ENCODE measurements around the gene HADHB.

HADHB gene

DNA sequence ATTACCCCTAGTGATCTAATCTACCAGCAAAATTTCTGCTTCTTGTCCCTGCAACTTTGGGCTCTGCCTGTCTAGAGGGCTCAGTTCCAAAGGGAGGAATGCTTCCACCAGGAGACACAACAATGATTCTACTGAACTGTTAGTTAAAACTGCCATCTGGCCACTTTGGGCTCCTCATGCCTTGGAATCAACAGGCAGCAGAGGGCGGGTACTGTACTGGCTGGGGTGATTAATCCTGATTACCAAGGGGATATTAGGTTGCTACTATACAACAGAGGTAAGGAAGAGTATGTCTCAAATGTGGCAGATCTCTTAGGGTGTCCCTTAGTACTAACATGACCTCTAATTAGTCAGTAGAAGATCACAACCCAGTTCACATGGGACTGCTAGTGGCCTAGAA is 21.7 kb upstream of the HADHB start:
- TF ChIP-seq, protein P1, sequence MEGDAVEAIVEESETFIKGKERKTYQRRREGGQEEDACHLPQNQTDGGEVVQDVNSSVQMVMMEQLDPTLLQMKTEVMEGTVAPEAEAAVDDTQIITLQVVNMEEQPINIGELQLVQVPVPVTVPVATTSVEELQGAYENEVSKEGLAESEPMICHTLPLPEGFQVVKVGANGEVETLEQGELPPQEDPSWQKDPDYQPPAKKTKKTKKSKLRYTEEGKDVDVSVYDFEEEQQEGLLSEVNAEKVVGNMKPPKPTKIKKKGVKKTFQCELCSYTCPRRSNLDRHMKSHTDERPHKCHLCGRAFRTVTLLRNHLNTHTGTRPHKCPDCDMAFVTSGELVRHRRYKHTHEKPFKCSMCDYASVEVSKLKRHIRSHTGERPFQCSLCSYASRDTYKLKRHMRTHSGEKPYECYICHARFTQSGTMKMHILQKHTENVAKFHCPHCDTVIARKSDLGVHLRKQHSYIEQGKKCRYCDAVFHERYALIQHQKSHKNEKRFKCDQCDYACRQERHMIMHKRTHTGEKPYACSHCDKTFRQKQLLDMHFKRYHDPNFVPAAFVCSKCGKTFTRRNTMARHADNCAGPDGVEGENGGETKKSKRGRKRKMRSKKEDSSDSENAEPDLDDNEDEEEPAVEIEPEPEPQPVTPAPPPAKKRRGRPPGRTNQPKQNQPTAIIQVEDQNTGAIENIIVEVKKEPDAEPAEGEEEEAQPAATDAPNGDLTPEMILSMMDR (IDR thresholded peaks at IDR 0.05; ENCODE audit: low read depth, low read length): no peak
- no peaks in the 10 kb centered on the region for H3K9me3 ChIP-seq
- H3K4me1 ChIP-seq: no peaks in the 10 kb centered on the region
- DNase-seq: no peak
- H3K27me3 ChIP-seq: no peaks in the 10 kb centered on the region
- H3K4me3 ChIP-seq (ENCODE audit: low read depth, low read length): no peak overlapping the region
- peaks cover 84% of the 10 kb centered on the region for H3K36me3 ChIP-seq

DNA sequence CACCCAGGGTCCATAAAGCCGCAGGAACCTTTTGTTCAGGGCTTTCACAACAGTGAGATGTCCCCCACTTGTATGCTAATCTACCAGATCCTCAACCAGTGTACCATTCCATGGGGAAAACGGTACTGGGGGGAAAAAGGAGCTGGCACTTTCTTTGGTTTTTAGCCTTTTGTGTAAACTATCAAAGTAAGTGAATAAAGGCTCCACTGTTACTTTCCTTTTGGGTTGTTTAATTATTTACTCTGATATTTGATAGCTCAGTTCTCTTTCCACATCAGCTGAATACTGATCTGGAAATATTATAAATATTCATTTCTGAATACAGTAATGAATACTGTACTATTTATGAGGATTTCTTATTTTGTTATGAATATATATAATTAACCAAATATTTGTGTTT is 20.6 kb upstream of the HADHB start:
- Histone ChIP-seq H3K27me3 (no peaks in the 10 kb centered on the region), H3K36me3 (peaks cover 89% of the 10 kb centered on the region), H3K9me3 (no peaks in the 10 kb centered on the region), H3K4me1 (no peaks in the 10 kb centered on the region), H3K4me3 (ENCODE audit: low read depth, low read length) (no peak overlapping the region)
- no peak for DNase-seq
- TF ChIP-seq, protein P1 (IDR thresholded peaks at IDR 0.05; ENCODE audit: low read depth, low read length): no peak

DNA sequence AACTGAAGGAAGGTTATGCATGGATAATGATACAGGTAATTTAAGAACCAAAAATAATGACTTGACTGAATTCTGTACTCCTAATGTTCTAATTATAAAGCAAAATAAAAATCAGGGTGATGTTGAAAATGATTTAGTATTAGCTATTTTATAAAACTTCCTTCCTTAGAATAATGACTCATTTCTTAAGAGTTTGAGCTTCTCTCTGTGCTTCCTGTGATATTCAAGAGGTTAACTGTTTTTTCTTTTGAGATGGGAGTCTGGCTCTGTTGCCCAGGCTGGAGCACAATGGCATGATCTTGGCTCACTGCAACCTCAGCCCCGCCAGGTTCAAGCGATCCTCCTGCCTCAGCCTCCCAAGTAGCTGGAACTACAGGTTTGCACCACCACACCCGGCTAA is 15.1 kb upstream of the HADHB start:
- Histone ChIP-seq H3K9me3 (no peaks in the 10 kb centered on the region), H3K4me3 (ENCODE audit: low read depth, low read length) (no peak overlapping the region), H3K4me1 (no peaks in the 10 kb centered on the region), H3K36me3 (peaks cover 97% of the 10 kb centered on the region), H3K27me3 (no peaks in the 10 kb centered on the region)
- TF ChIP-seq, protein P1 (IDR thresholded peaks at IDR 0.05; ENCODE audit: low read depth, low read length): no peak
- DNase-seq: no peak

DNA sequence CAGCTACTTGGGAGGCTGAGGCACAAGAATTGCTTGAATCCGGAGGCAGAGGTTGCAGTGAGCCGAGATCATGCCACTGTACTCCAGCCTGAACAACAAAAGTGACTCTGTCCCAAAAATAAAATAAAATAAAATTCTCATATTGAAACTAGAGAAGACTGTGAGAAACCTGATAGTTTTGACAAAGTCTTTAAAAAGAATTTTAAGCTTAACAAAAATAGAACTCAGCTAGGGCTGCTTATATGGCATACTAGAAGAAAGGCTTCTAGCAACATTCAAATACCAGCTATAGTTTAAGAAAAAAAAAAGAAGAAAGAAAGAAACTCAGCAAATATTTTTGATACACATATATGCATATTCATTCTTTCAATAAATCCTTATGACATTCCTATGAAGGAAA is 13.9 kb upstream of the HADHB start:
- Histone ChIP-seq H3K9me3 (no peaks in the 10 kb centered on the region), H3K4me1 (no peaks in the 10 kb centered on the region)

DNA sequence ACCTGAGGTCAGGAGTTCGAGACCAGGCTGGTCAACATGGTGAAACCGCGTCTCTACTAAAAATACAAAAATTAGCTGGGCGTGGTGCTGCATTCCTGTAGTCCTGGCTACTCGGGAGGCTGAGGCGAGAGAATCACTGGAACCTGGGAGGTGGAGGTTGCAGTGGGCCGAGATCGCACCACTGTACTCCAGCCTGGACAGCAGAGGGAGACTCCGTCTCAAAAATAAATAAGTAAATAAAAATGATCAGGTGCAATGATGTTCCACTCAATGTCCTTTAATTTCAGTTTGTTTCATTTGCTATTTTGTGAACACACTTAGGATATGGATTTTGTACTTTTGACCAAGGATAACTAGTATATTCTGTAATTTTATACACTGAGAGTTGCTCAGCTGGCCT is 9.7 kb upstream of the HADHB start:
- TF ChIP-seq, protein P1 (IDR thresholded peaks at IDR 0.05; ENCODE audit: low read depth, low read length): peak; percentile 36
- Histone ChIP-seq H3K4me1 (no peaks in the 10 kb centered on the region), H3K9me3 (no peaks in the 10 kb centered on the region), H3K4me3 (ENCODE audit: low read depth, low read length) (no peak overlapping the region), H3K27me3 (no peaks in the 10 kb centered on the region), H3K36me3 (peaks cover 79% of the 10 kb centered on the region)
- no peak for DNase-seq

More for the DNA sequence above, 13.9 kb upstream of the HADHB start:
- no peak for DNase-seq
- TF ChIP-seq, protein P1 (IDR thresholded peaks at IDR 0.05; ENCODE audit: low read depth, low read length): no peak
- Histone ChIP-seq H3K4me3 (ENCODE audit: low read depth, low read length) (no peak overlapping the region), H3K36me3 (peaks cover 98% of the 10 kb centered on the region), H3K27me3 (no peaks in the 10 kb centered on the region)

DNA sequence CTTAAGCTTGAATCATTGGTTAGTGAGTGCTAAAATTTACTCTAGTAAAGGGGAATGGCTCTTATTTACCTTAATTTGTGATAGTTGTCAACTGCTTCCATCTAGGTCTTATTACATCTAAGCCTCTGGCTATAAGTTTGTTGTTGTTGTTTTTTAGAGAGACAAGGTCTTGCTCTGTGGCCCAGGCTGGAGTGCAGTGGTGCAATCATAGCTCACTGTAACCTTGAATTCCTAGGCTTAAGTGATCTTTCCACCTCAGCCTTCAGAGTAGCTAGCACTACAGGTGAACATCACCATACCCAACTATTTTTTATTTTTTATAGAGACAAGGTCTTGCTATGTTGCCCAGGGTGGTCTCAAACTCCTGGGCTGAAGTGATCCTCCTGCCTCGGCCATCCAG is 6.9 kb upstream of the HADHB start:
- H3K9me3 ChIP-seq: no peaks in the 10 kb centered on the region
- no peaks in the 10 kb centered on the region for H3K4me1 ChIP-seq
- H3K4me3 ChIP-seq (ENCODE audit: low read depth, low read length): no peak overlapping the region
- H3K36me3 ChIP-seq: peaks cover 52% of the 10 kb centered on the region
- TF ChIP-seq, protein P1 (IDR thresholded peaks at IDR 0.05; ENCODE audit: low read depth, low read length): no peak
- H3K27me3 ChIP-seq: no peaks in the 10 kb centered on the region
- DNase-seq: no peak
